ENCODE results near the gene OAS1. TPM values are rescaled to one million over a fixed set of nuclear protein-coding genes. Genes with fewer than 3 reads are reported as not detected.

OAS1 gene
- total RNA-seq, 2 donors from 2014 or later, result 8.2 to 14.2 TPM

GRCh38 chr12:112868459-112869041 is 38.2 kb upstream of the OAS1 start:
- intact Hi-C loops (cut with DNase I), result no loop called here
- 57% methylated on average over 5 of the region's 5 CpGs for WGBS
- TF ChIP-seq POLR2A (IDR thresholded peaks at IDR 0.05), result no peak
- no peak for TF ChIP-seq POLR2AphosphoS5 (IDR thresholded peaks at IDR 0.05)
- no peak for TF ChIP-seq CTCF (IDR thresholded peaks at IDR 0.05)

GRCh38 chr12:112869091-112869490 is 37.7 kb upstream of the OAS1 start:
- Histone ChIP-seq H3K4me3 (no peak overlapping the region), H3K9me3 (no peaks in the 10 kb centered on the region), H3K36me3 (no peaks in the 10 kb centered on the region), H3K4me1 (replicated peaks) (no peaks in the 10 kb centered on the region), H3K27me3 (replicated peaks; ENCODE audit: insufficient read depth) (no peaks in the 10 kb centered on the region), H3K27ac (no peak overlapping the region)
- DNase-seq (ENCODE audit: low spot score), result no peak
- no peak for TF ChIP-seq POLR2AphosphoS5 (IDR thresholded peaks at IDR 0.05)
- TF ChIP-seq CTCF (IDR thresholded peaks at IDR 0.05), result no peak
- TF ChIP-seq POLR2A (IDR thresholded peaks at IDR 0.05), result no peak
- 85% methylated on average over 2 of the region's 2 CpGs for WGBS
- intact Hi-C loops (cut with DNase I), result no loop called here

More at GRCh38 chr12:112868459-112869041, 38.2 kb upstream of the OAS1 start:
- Histone ChIP-seq H3K4me3 (no peak overlapping the region), H3K27ac (no peak overlapping the region), H3K36me3 (no peaks in the 10 kb centered on the region), H3K4me1 (replicated peaks) (no peaks in the 10 kb centered on the region), H3K9me3 (no peaks in the 10 kb centered on the region), H3K27me3 (replicated peaks; ENCODE audit: insufficient read depth) (no peaks in the 10 kb centered on the region)
- DNase-seq (ENCODE audit: low spot score), result no peak

GRCh38 chr12:112869778-112870177 is 37.0 kb upstream of the OAS1 start:
- no peaks in the 10 kb centered on the region for H3K36me3 ChIP-seq
- no peak for TF ChIP-seq POLR2AphosphoS5 (IDR thresholded peaks at IDR 0.05)
- no peak for TF ChIP-seq CTCF (IDR thresholded peaks at IDR 0.05)
- TF ChIP-seq POLR2A (IDR thresholded peaks at IDR 0.05), result no peak
- DNase-seq (ENCODE audit: low spot score), result no peak
- 78% methylated on average over 12 of the region's 12 CpGs for WGBS
- no peak overlapping the region for H3K27ac ChIP-seq
- H3K27me3 ChIP-seq (replicated peaks; ENCODE audit: insufficient read depth), result no peaks in the 10 kb centered on the region
- intact Hi-C loops (cut with DNase I), result no loop called here
- H3K9me3 ChIP-seq, result no peaks in the 10 kb centered on the region
- no peaks in the 10 kb centered on the region for H3K4me1 ChIP-seq (replicated peaks)
- no peak overlapping the region for H3K4me3 ChIP-seq

GRCh38 chr12:112870267-112870980 is 36.3 kb upstream of the OAS1 start:
- 69% methylated on average over 8 of the region's 8 CpGs for WGBS
- intact Hi-C loops (cut with DNase I), result no loop called here
- Histone ChIP-seq H3K27ac (no peak overlapping the region), H3K9me3 (no peaks in the 10 kb centered on the region), H3K4me1 (replicated peaks) (no peaks in the 10 kb centered on the region), H3K4me3 (no peak overlapping the region), H3K36me3 (no peaks in the 10 kb centered on the region), H3K27me3 (replicated peaks; ENCODE audit: insufficient read depth) (no peaks in the 10 kb centered on the region)
- TF ChIP-seq CTCF (IDR thresholded peaks at IDR 0.05) (no peak), POLR2AphosphoS5 (IDR thresholded peaks at IDR 0.05) (no peak), POLR2A (IDR thresholded peaks at IDR 0.05) (no peak)
- DNase-seq (ENCODE audit: low spot score), result no peak

- Histone ChIP-seq H3K9me3 (no peaks in the 10 kb centered on the region), H3K4me3 (no peak overlapping the region), H3K27ac (no peak overlapping the region), H3K4me1 (replicated peaks) (no peaks in the 10 kb centered on the region), H3K36me3 (no peaks in the 10 kb centered on the region), H3K27me3 (replicated peaks; ENCODE audit: insufficient read depth) (peaks cover 8% of the 10 kb centered on the region)
- 30% methylated on average over 5 of the region's 5 CpGs for WGBS
- no peak for DNase-seq (ENCODE audit: low spot score)
- TF ChIP-seq POLR2A (IDR thresholded peaks at IDR 0.05) (no peak), POLR2AphosphoS5 (IDR thresholded peaks at IDR 0.05) (no peak), CTCF (IDR thresholded peaks at IDR 0.05) (no peak)
- intact Hi-C loops (cut with DNase I), result no loop called here
Measured at GRCh38 chr12:112875608-112876007, 31.2 kb upstream of the OAS1 start.
